Measurements from ENCODE around the gene DNASE1L2.

Gene DNASE1L2

GRCh38 chr16:2208308-2208707 is 27.9 kb upstream of the DNASE1L2 start:
- no peak for TF ChIP-seq CTCF (IDR thresholded peaks at IDR 0.05; ENCODE audit: extremely low read depth, insufficient read depth, missing control alignments)
- no peak for DNase-seq (ENCODE audit: low spot score)
- in situ Hi-C loops (cut with MboI; ENCODE audit: low pct_unique_long_range_greater_than_20kb, low sequenced_read_pairs, unreplicated experiment) = no loop called here

- no peak for DNase-seq (ENCODE audit: low spot score)
- in situ Hi-C loops (cut with MboI; ENCODE audit: low pct_unique_long_range_greater_than_20kb, low sequenced_read_pairs, unreplicated experiment) = no loop called here
- TF ChIP-seq CTCF (IDR thresholded peaks at IDR 0.05; ENCODE audit: extremely low read depth, insufficient read depth, missing control alignments) = no peak
Observed at GRCh38 chr16:2208772-2209171, 27.5 kb upstream of the DNASE1L2 start.

GRCh38 chr16:2209258-2210008 is 26.8 kb upstream of the DNASE1L2 start:
- in situ Hi-C loops (cut with MboI; ENCODE audit: low pct_unique_long_range_greater_than_20kb, low sequenced_read_pairs, unreplicated experiment) = no loop called here
- no peak for DNase-seq (ENCODE audit: low spot score)
- TF ChIP-seq CTCF (IDR thresholded peaks at IDR 0.05; ENCODE audit: extremely low read depth, insufficient read depth, missing control alignments) = no peak

- TF ChIP-seq CTCF (IDR thresholded peaks at IDR 0.05; ENCODE audit: extremely low read depth, insufficient read depth, missing control alignments) = no peak
- no peak for DNase-seq (ENCODE audit: low spot score)
- in situ Hi-C loops (cut with MboI; ENCODE audit: low pct_unique_long_range_greater_than_20kb, low sequenced_read_pairs, unreplicated experiment) = no loop called here
Observed at GRCh38 chr16:2210009-2210332, 26.3 kb upstream of the DNASE1L2 start.

GRCh38 chr16:2210386-2211365 is 25.6 kb upstream of the DNASE1L2 start, which contains the start of gene BRICD5:
Gene BRICD5 (minus strand): TSS chr16:2210863. CDS start chr16:2210833, 30 bp downstream.
- TF ChIP-seq CTCF (IDR thresholded peaks at IDR 0.05; ENCODE audit: extremely low read depth, insufficient read depth, missing control alignments) = no peak
- in situ Hi-C loops (cut with MboI; ENCODE audit: low pct_unique_long_range_greater_than_20kb, low sequenced_read_pairs, unreplicated experiment) = no loop called here
- no peak for DNase-seq (ENCODE audit: low spot score)

GRCh38 chr16:2211923-2212347 is 24.3 kb upstream of the DNASE1L2 start:
- TF ChIP-seq CTCF (IDR thresholded peaks at IDR 0.05; ENCODE audit: extremely low read depth, insufficient read depth, missing control alignments) = no peak

More at GRCh38 chr16:2211923-2212347, 24.3 kb upstream of the DNASE1L2 start:
- no peak for DNase-seq (ENCODE audit: low spot score)
- in situ Hi-C loops (cut with MboI; ENCODE audit: low pct_unique_long_range_greater_than_20kb, low sequenced_read_pairs, unreplicated experiment) = no loop called here

All from GM13977 (cell line).